ENCODE data around the gene ADAMTS9. TPM values are rescaled to one million over a fixed set of nuclear protein-coding genes. Genes with fewer than 3 reads are reported as not detected.

The ADAMTS9 gene
- total and polyA plus RNA-seq, 2 of the 13 experiments (the other 11 are each of a cell fraction or from before 2014, with no cell fraction given), result 0.02 to 0.09 TPM

DNA sequence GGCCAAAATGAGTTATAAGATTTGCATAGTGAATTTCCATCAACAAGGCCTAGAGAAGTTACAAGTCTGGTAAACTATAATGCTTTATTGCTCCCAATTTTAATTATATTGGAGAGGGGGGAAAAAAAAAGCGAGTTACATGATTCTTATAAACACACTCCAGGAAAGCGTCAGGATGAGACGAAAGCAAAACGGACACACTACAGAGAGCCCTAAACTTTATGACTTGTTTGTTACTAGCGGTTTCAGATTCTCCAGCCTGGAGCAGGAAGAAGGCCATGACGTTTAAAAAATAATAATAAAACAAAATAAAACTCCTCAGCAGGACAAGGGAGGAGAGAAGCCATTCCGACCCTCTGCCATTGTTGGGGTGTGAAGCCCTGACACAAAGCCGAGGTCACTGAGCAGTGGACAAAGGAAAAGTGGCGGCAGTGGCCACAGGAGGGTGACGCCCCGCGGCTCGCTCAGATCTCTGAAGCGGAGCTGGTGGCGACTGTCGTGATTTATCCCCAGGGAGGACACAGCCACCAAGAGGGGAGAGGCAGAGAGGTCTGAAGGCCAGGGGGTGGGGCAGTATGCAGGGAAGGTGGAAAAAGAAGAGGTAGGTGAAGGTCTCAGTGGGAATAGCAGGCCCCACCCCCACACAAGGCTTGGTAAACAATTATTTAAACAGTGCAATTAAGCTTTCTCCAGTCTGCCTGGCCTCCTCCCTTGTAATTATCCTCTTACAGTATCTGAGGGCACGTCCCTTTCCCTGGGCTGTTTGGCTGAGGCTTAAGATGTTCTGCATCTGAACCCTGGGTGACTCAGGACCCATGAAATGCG lies 45.3 kb downstream of the ADAMTS9 start:
- Histone ChIP-seq H4K20me1 (ENCODE audit: insufficient read depth, low read length) (no peaks in the 10 kb centered on the region), H3K4me3 (replicated peaks in 1 of 3; ENCODE audit: insufficient read depth in 1 of 3, low read depth in 2 of 3, low read length in 3 of 3) (no peak overlapping the region), H3K4me2 (ENCODE audit: low read depth, low read length) (no peak overlapping the region), H3K27me3 (ENCODE audit: control insufficient read depth in 1 of 2, insufficient read depth in 2 of 2, low read length in 2 of 2) (no peaks in the 10 kb centered on the region), H3K4me1 (ENCODE audit: insufficient read depth, low read length) (no peaks in the 10 kb centered on the region), H3K36me3 (replicated peaks in 1 of 2; ENCODE audit: control insufficient read depth in 1 of 2, insufficient read depth in 2 of 2, low read length in 2 of 2) (no peaks in the 10 kb centered on the region), H3K79me2 (ENCODE audit: insufficient read depth, low read length) (no peaks in the 10 kb centered on the region), H2AFZ (ENCODE audit: low read length) (no peak overlapping the region), H3K27ac (ENCODE audit: extremely low read length, insufficient read depth, low read length) (no peak overlapping the region), H3K9ac (ENCODE audit: insufficient read depth, low read depth, low read length) (no peak overlapping the region), H3K9me3 (ENCODE audit: low read length) (no peaks in the 10 kb centered on the region)
- ChIA-PET POLR2A (no interaction called here), CTCF (ENCODE audit: low intra/inter-chr PET ratio, low total read pairs) (no interaction called here)
- in situ Hi-C loops (cut with HindIII; ENCODE audit: extremely low pct_ligation_motif_present, low pct_unique_long_range_greater_than_20kb) (no loop called here), intact Hi-C loops (cut with micrococcal nuclease; ENCODE audit: unreplicated experiment) (no loop called here)
- no TSS peak for BruUV-seq (replicated peaks)
- DNase-seq (ENCODE audit: low spot score), result no peak
- no peak for TF ChIP-seq ZBTB21 (CRISPR knock-in tag; IDR thresholded peaks at IDR 0.05)
- no peak for TF ChIP-seq ZNF7 (CRISPR knock-in tag; IDR thresholded peaks at IDR 0.05)
- TF ChIP-seq PRDM10 (CRISPR knock-in tag; IDR thresholded peaks at IDR 0.05; ENCODE audit: low read depth), result no peak
- TF ChIP-seq ZNF12 (CRISPR knock-in tag; IDR thresholded peaks at IDR 0.05), result no peak
- no peak for TF ChIP-seq HOXD1 (CRISPR knock-in tag; IDR thresholded peaks at IDR 0.05)
- TF ChIP-seq ZNF746 (CRISPR knock-in tag; IDR thresholded peaks at IDR 0.05), result no peak
- TF ChIP-seq ZSCAN30 (CRISPR knock-in tag; IDR thresholded peaks at IDR 0.05), result no peak
- no peak for ATAC-seq
- FAIRE-seq, result no peak
- 84% methylated on average over 18 of the region's 18 CpGs for WGBS (ENCODE audit: low lambda C conversion rate)
